AG09319 (cell line): ENCODE data around the gene SLC47A2.

Experiments
- DNase-seq: peaks from one replicate; pipeline ENCODE4 v3.0.0-alpha.2; 2010; ENCODE audit warnings: low read depth; ENCODE audit errors: extremely low read depth
- CTCF ChIP-seq: IDR thresholded peaks from 2 replicates; pipeline ENCODE4 v1.5.1; 2011; ENCODE audit warnings: low read depth, mild to moderate bottlenecking, inconsistent platforms, low read length, moderate library complexity

The SLC47A2 gene

DNA sequence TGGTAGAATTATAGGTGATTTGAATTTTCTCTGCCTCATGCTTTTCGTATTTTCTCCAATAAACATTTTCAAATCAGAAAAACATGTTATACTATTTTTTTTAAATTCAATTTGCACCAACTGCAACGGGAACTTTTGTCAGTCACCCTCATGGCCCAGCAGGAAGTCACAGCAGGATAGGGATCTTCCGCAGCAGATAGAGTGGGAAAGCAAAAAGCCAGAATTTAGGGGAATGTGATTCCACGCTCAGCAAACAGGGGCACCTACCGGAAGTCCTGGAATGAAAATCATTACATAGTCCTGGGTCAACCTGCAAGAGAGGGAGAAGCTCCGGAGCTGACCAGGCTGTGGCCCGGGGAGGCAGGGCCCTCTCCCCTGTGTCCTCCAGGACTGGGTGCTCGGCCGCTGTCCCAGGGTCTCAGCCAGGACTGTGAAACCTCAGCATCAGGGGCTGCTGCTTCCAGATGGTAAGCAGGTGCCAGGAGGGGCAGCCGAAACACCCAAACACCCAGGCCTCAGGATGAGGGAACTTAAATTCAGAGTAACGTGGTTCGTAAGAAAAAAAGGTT is 3.9 kb downstream of the SLC47A2 start:
- no peak for DNase-seq
- TF ChIP-seq CTCF = no peak

- no peak for DNase-seq
- no peak for TF ChIP-seq CTCF
Observed at GRCh38 chr17:19709841-19710240, 6.5 kb downstream of the SLC47A2 start.

- DNase-seq = no peak
- TF ChIP-seq CTCF = no peak
Observed at GRCh38 chr17:19708431-19709175, 7.8 kb downstream of the SLC47A2 start.

DNA sequence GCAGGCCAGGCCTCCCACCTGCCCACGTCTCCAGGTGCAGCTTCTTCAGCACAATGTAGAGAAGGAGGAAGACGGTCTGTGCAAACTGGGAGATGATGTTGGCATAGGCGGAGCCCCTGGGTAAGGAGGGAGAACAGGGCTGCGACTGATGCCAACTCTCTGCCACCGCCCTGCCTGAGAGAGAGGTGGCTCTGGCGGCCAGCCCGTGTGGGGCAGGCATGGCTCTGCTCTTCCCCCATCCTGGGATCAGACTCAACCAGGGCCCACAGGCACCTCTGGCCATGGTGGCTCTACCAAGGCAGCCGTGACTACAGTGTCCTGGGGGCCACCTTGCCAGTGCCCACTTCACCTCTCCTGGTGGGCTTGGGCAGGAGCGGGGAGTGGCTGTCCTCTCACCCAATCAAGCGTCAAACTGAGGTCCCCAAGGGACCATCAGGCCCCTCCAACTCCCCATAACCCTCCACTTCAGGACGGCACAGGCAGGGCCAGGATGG is 8.6 kb downstream of the SLC47A2 start:
- no peak for DNase-seq
- no peak for TF ChIP-seq CTCF

DNA sequence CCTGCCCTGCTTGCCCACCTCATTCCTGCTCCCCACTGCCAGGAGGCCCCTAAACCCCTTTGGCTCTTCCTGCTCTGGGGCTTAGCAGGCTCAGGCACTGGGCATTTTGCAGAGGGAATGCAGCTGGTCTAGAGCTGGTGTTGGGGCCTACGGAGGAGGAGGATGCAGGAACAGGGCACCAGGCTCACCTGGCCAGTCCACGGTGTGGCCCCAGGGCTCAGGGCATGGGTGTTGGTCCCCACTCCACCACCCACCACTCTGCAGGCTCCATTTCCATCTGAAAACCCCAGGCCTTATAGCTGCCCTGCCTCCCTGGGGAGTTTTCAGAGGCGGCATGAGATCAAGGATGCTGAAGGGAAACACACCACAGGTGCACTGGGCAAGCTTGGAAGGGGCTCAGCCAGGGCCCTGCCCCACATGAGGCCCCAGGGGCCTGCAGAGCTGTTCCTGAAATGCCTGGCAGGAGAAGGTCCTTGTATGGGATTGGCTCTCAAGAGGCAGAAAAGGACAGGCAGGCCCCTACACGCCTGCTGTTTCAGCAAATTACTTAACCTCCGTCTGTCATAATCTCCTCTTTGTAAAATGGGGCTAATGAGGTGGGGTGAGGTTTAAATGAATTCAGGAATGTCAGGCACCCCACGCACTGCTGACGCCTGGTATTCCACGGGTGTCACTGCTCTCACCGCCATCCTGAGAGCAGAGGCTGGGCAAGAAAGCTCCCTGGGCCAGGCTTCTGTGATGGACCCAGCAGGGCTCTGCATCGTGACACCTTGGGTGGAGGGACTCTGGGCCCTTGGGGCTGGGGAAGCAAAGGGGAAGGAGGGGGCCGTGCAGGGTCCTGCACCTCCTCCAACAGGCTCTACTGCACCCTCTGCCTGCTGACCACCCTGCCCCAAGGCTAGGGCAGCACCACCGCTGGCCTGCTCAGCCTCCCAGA is 9.3 kb downstream of the SLC47A2 start:
- no peak for DNase-seq
- TF ChIP-seq CTCF = no peak

GRCh38 chr17:19705771-19706770 is 10.3 kb downstream of the SLC47A2 start:
- no peak for TF ChIP-seq CTCF
- DNase-seq = no peak
